WTC11 (cell line): ENCODE results near the gene TMEM238L. TPM values are rescaled to one million over a fixed set of nuclear protein-coding genes. Genes with fewer than 3 reads are reported as not detected.

ENCODE experiments used
- ATAC-seq: fragments of 200-7000 bp; cut with Tn5 transposase; 2 replicates; pipeline ENCODE4 v1.10.0; 2021; ENCODE audit warnings: mild to moderate bottlenecking, moderate library complexity
- CTCF ChIA-PET: fragments of 300-600 bp; sonication (Branson Sonifier 250); formaldehyde crosslinking; loops from one replicate; lab custom pipeline; 2021; ENCODE audit warnings: antibody characterized with exemption; lab: Charles Lee
- POLR2A ChIA-PET: fragments of 350-600 bp; sonication (Branson Sonifier 250); formaldehyde crosslinking; loops from one replicate; lab custom pipeline; 2021; ENCODE audit warnings: antibody characterized with exemption; lab: Charles Lee
- DNase-seq: peaks from one replicate; pipeline ENCODE4 v3.0.0; 2021; ENCODE audit warnings: low spot score
- H3K27ac Mint-ChIP-seq: 2 replicates; pipeline ENCODE4 v1.8.0; 2021; ENCODE audit warnings: mixed read lengths
- H3K27me3 Mint-ChIP-seq: 2 replicates; pipeline ENCODE4 v1.8.0; 2021; ENCODE audit warnings: low read depth, mild to moderate bottlenecking, moderate library complexity, mixed read lengths
- H3K36me3 Mint-ChIP-seq: 2 replicates; pipeline ENCODE4 v1.8.0; 2021; ENCODE audit warnings: mixed read lengths
- H3K4me1 Mint-ChIP-seq: 2 replicates; pipeline ENCODE4 v1.8.0; 2022; ENCODE audit warnings: mixed read lengths
- H3K4me3 Mint-ChIP-seq: 2 replicates; pipeline ENCODE4 v1.8.0; 2021; ENCODE audit warnings: mild to moderate bottlenecking, moderate library complexity, mixed read lengths
- H3K9me3 Mint-ChIP-seq: 2 replicates; pipeline ENCODE4 v1.8.0; 2021; ENCODE audit warnings: mixed read lengths
- AFF4 ChIP-seq: sonication (generic); formaldehyde crosslinking; IDR thresholded peaks from 2 replicates; pipeline ENCODE4 v1.8.1; 2023; ENCODE audit warnings: mild to moderate bottlenecking, missing genetic modification reagents, borderline replicate concordance
- CBFB ChIP-seq: sonication (generic); formaldehyde crosslinking; IDR thresholded peaks from 2 replicates; pipeline ENCODE4 v1.8.1; 2022; ENCODE audit warnings: mild to moderate bottlenecking, low read depth, missing genetic modification reagents
- CREM ChIP-seq: sonication (generic); formaldehyde crosslinking; IDR thresholded peaks from 2 replicates; pipeline ENCODE4 v1.8.1; 2022; ENCODE audit warnings: mild to moderate bottlenecking, missing genetic modification reagents, moderate library complexity
- GTF2I ChIP-seq: fragments of 250-450 bp; sonication (Bioruptor Pico); conservative IDR thresholded peaks from 2 replicates; pipeline ENCODE4 v1.4.0; 2021; ENCODE audit warnings: mild to moderate bottlenecking
- JUN ChIP-seq: sonication (generic); formaldehyde crosslinking; IDR thresholded peaks from 2 replicates; pipeline ENCODE4 v1.8.0; 2023; ENCODE audit warnings: mild to moderate bottlenecking, missing genetic modification reagents
- RELA ChIP-seq: sonication (generic); formaldehyde crosslinking; IDR thresholded peaks from 2 replicates; pipeline ENCODE4 v1.8.1; 2022; ENCODE audit warnings: missing genetic modification reagents, mild to moderate bottlenecking, borderline replicate concordance
- SP1 ChIP-seq: sonication (generic); formaldehyde crosslinking; conservative IDR thresholded peaks from 2 replicates; pipeline ENCODE4 v1.8.1; 2022; ENCODE audit warnings: missing genetic modification reagents
- TEAD1 ChIP-seq: sonication (generic); formaldehyde crosslinking; IDR thresholded peaks from 2 replicates; pipeline ENCODE4 v1.8.0; 2022; ENCODE audit warnings: mild to moderate bottlenecking, missing genetic modification reagents
- TEAD4 ChIP-seq: sonication (generic); formaldehyde crosslinking; IDR thresholded peaks from 2 replicates; pipeline ENCODE4 v1.8.0; 2022; ENCODE audit warnings: mild to moderate bottlenecking, missing genetic modification reagents
- ZNF121 ChIP-seq: sonication (generic); formaldehyde crosslinking; IDR thresholded peaks from 2 replicates; pipeline ENCODE4 v1.8.0; 2023; ENCODE audit warnings: missing genetic modification reagents
- total RNA-seq: library from RNA; stranded (reverse); gene quantifications from 3 replicates; pipeline ENCODE4 v1.2.3, GENCODE V29; 2021
- TF ChIP-seq, protein P1 (sequence below): sonication (generic); formaldehyde crosslinking; IDR thresholded peaks from 2 replicates; pipeline ENCODE4 v1.8.0; 2022; ENCODE audit warnings: mild to moderate bottlenecking, missing genetic modification reagents
- TF ChIP-seq, protein P2 (sequence below): sonication (generic); formaldehyde crosslinking; IDR thresholded peaks from 2 replicates; pipeline ENCODE4 v1.8.1; 2023; ENCODE audit warnings: mild to moderate bottlenecking, moderate library complexity, missing genetic modification reagents
- TF ChIP-seq, protein P3 (sequence below): sonication (generic); formaldehyde crosslinking; IDR thresholded peaks from 2 replicates; pipeline ENCODE4 v1.8.1; 2022; ENCODE audit warnings: missing genetic modification reagents, borderline replicate concordance
- TF ChIP-seq, protein P4 (sequence below): sonication (generic); formaldehyde crosslinking; IDR thresholded peaks from 2 replicates; pipeline ENCODE4 v1.8.0; 2023; ENCODE audit warnings: mild to moderate bottlenecking, missing genetic modification reagents

Gene TMEM238L
- total RNA-seq, 1 experiment from 2014 or later = not detected

- no peaks in the 10 kb centered on the region for H3K36me3 Mint-ChIP-seq
- TF ChIP-seq CBFB (CRISPR knock-in tag) (no peak), SP1 (CRISPR knock-in tag) (no peak)
- TF ChIP-seq, all 79 proteins: peak for 0
- no peak overlapping the region for H3K27ac Mint-ChIP-seq
- POLR2A ChIA-PET = interaction anchor here (1.0 kb wide), 1 partner anchor 22 kb away, joined by 3 read pairs; no protein-coding TSS in a partner anchor
- peaks cover 53% of the 10 kb centered on the region for H3K4me1 Mint-ChIP-seq
- DNase-seq (no peak), ATAC-seq (no peak)
- H3K27me3 Mint-ChIP-seq = no peaks in the 10 kb centered on the region
- CTCF ChIA-PET = no interaction called here
- peak overlapping the region; percentile 66; the same call in 1 of the 2 replicates for H3K4me3 Mint-ChIP-seq
- no peaks in the 10 kb centered on the region for H3K9me3 Mint-ChIP-seq
These were observed 47.3 kb downstream of the TMEM238L start for GRCh38 chr17:10756619-10757018.

GRCh38 chr17:10756185-10756584 is 47.7 kb downstream of the TMEM238L start:
- H3K4me3 Mint-ChIP-seq = peak overlapping the region; percentile 66
- H3K27ac Mint-ChIP-seq = no peak overlapping the region

More at GRCh38 chr17:10756185-10756584, 47.7 kb downstream of the TMEM238L start:
- ChIA-PET POLR2A (no interaction called here), CTCF (interaction anchor here (1.9 to 3.2 kb wide), 2 partner anchors 17 to 26 kb away, joined by 8 to 27 read pairs; partner anchors contain the start of gene TMEM220)
- TF ChIP-seq TEAD4 (CRISPR knock-in tag) = no peak
- no peak for TF ChIP-seq CREM (CRISPR knock-in tag)
- TF ChIP-seq SP1 (CRISPR knock-in tag) = no peak
- TF ChIP-seq TEAD1 (CRISPR knock-in tag) = no peak
- TF ChIP-seq, protein P1, sequence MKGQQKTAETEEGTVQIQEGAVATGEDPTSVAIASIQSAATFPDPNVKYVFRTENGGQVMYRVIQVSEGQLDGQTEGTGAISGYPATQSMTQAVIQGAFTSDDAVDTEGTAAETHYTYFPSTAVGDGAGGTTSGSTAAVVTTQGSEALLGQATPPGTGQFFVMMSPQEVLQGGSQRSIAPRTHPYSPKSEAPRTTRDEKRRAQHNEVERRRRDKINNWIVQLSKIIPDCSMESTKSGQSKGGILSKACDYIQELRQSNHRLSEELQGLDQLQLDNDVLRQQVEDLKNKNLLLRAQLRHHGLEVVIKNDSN = no peak
- no peak for TF ChIP-seq AFF4 (CRISPR knock-in tag)
- TF ChIP-seq, protein P2, sequence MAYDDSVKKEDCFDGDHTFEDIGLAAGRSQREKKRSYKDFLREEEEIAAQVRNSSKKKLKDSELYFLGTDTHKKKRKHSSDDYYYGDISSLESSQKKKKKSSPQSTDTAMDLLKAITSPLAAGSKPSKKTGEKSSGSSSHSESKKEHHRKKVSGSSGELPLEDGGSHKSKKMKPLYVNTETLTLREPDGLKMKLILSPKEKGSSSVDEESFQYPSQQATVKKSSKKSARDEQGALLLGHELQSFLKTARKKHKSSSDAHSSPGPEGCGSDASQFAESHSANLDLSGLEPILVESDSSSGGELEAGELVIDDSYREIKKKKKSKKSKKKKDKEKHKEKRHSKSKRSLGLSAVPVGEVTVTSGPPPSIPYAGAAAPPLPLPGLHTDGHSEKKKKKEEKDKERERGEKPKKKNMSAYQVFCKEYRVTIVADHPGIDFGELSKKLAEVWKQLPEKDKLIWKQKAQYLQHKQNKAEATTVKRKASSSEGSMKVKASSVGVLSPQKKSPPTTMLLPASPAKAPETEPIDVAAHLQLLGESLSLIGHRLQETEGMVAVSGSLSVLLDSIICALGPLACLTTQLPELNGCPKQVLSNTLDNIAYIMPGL (CRISPR knock-in tag) = no peak
- TF ChIP-seq, protein P3, sequence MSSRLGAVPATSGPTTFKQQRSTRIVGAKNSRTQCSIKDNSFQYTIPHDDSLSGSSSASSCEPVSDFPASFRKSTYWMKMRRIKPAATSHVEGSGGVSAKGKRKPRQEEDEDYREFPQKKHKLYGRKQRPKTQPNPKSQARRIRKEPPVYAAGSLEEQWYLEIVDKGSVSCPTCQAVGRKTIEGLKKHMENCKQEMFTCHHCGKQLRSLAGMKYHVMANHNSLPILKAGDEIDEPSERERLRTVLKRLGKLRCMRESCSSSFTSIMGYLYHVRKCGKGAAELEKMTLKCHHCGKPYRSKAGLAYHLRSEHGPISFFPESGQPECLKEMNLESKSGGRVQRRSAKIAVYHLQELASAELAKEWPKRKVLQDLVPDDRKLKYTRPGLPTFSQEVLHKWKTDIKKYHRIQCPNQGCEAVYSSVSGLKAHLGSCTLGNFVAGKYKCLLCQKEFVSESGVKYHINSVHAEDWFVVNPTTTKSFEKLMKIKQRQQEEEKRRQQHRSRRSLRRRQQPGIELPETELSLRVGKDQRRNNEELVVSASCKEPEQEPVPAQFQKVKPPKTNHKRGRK (CRISPR knock-in tag) = no peak
- no peak for TF ChIP-seq CBFB (CRISPR knock-in tag)
- TF ChIP-seq RELA (CRISPR knock-in tag) = no peak
- TF ChIP-seq GTF2I (CRISPR knock-in tag) = no peak
- TF ChIP-seq ZNF121 (CRISPR knock-in tag) = no peak
- TF ChIP-seq, protein P4, sequence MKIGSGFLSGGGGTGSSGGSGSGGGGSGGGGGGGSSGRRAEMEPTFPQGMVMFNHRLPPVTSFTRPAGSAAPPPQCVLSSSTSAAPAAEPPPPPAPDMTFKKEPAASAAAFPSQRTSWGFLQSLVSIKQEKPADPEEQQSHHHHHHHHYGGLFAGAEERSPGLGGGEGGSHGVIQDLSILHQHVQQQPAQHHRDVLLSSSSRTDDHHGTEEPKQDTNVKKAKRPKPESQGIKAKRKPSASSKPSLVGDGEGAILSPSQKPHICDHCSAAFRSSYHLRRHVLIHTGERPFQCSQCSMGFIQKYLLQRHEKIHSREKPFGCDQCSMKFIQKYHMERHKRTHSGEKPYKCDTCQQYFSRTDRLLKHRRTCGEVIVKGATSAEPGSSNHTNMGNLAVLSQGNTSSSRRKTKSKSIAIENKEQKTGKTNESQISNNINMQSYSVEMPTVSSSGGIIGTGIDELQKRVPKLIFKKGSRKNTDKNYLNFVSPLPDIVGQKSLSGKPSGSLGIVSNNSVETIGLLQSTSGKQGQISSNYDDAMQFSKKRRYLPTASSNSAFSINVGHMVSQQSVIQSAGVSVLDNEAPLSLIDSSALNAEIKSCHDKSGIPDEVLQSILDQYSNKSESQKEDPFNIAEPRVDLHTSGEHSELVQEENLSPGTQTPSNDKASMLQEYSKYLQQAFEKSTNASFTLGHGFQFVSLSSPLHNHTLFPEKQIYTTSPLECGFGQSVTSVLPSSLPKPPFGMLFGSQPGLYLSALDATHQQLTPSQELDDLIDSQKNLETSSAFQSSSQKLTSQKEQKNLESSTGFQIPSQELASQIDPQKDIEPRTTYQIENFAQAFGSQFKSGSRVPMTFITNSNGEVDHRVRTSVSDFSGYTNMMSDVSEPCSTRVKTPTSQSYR (CRISPR knock-in tag) = no peak
- TF ChIP-seq JUN (CRISPR knock-in tag) = no peak
- Mint-ChIP-seq H3K9me3 (no peaks in the 10 kb centered on the region), H3K36me3 (no peaks in the 10 kb centered on the region), H3K4me1 (peaks cover 51% of the 10 kb centered on the region), H3K27me3 (no peaks in the 10 kb centered on the region)
- ATAC-seq (no peak; the same call in 1 of the 2 replicates), DNase-seq (peak; percentile 31)
